Karpas-422 (cell line): ENCODE measurements around the gene SIX2. TPM values are rescaled to one million over a fixed set of nuclear protein-coding genes. Genes with fewer than 3 reads are reported as not detected.

Experiments used
- DNase-seq: peaks from one replicate; pipeline ENCODE4 v3.0.0-alpha.2; 2015
- H2AFZ ChIP-seq: fragments of 200-600 bp; sonication (generic); 2 replicates; pipeline ENCODE4 v1.6.1; 2014; ENCODE audit warnings: antibody characterized with exemption, low read length, mixed read lengths
- H3K27ac ChIP-seq: fragments of 200-600 bp; sonication (generic); 2 replicates; pipeline ENCODE4 v1.5.1; 2014; ENCODE audit warnings: mild to moderate bottlenecking, low read length, moderate library complexity
- H3K27me3 ChIP-seq: fragments of 200-600 bp; sonication (generic); 2 replicates; pipeline ENCODE4 v1.6.1; 2014; ENCODE audit warnings: low read length, mixed read lengths
- H3K36me3 ChIP-seq: fragments of 200-600 bp; sonication (generic); 2 replicates; pipeline ENCODE4 v1.6.1; 2014; ENCODE audit warnings: low read length, mixed read lengths; ENCODE audit not compliant: insufficient read depth
- H3K4me1 ChIP-seq: fragments of 200-600 bp; sonication (generic); 2 replicates; pipeline ENCODE4 v1.6.1; 2014; ENCODE audit warnings: mild to moderate bottlenecking, low read length, mixed read lengths
- H3K4me2 ChIP-seq: fragments of 200-600 bp; sonication (generic); 2 replicates; pipeline ENCODE4 v1.6.1; 2014; ENCODE audit warnings: low read length, low read depth, mild to moderate bottlenecking; ENCODE audit not compliant: poor library complexity, severe bottlenecking
- H3K4me3 ChIP-seq: fragments of 200-600 bp; sonication (generic); 2 replicates; pipeline ENCODE4 v1.5.1; 2014; ENCODE audit warnings: mild to moderate bottlenecking, antibody characterized with exemption, low read length, mixed read lengths
- H3K79me2 ChIP-seq: fragments of 200-600 bp; sonication (generic); 2 replicates; pipeline ENCODE4 v1.6.1; 2014; ENCODE audit warnings: mild to moderate bottlenecking, low read length, mixed read lengths
- H3K9ac ChIP-seq: fragments of 200-600 bp; sonication (generic); 2 replicates; pipeline ENCODE4 v1.6.0; 2014; ENCODE audit warnings: low read length
- H3K9me2 ChIP-seq: fragments of 200-600 bp; sonication (generic), shearing (Covaris generic); replicated peaks from 2 replicates; pipeline ENCODE4 v1.6.0; 2014; ENCODE audit warnings: mild to moderate bottlenecking, low read length, moderate library complexity; ENCODE audit not compliant: insufficient read depth
- H3K9me3 ChIP-seq: fragments of 300-700, 200-600 bp; sonication (generic); 2 replicates; pipeline ENCODE4 v1.6.1; 2014; ENCODE audit warnings: low read length, mixed read lengths
- H4K20me1 ChIP-seq: fragments of 200-600 bp; sonication (generic); 2 replicates; pipeline ENCODE4 v1.6.1; 2014; ENCODE audit warnings: mild to moderate bottlenecking, antibody characterized with exemption, low read length, low read depth; ENCODE audit not compliant: insufficient read depth
- total RNA-seq: library from RNA; depleted of rRNA; stranded (reverse); fragments of >200 nt; shearing (Covaris generic); gene quantifications from 2 replicates; pipeline ENCODE4 v1.2.3, GENCODE V29; 2014; ENCODE audit warnings: low replicate concordance; rRNA removed

Gene SIX2
- total RNA-seq, 1 experiment from 2014 or later: not detected

DNA sequence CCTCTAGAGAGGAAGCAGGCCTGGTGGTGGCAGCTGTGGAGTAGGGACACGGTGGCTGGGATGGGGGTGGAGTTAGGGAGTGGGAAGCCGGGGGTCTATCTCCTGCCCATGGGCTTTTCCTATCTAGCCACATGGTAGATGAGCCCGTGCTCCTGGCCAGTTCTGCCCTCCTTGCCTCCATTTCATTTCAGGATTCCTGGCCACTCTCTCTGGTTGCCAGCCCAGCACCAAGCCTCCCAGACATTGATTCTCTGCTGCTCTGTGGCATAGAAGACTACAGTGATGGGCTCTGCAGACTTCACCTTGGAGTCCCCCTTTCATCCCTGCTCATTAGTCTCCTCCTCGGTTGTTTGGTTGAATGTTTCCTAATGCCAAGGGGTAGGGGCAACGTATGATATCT, 48.4 kb downstream of the SIX2 start:
- H4K20me1 ChIP-seq: no peaks in the 10 kb centered on the region

GRCh38 chr2:44959855-44960254, 49.4 kb downstream of the SIX2 start:
- Histone ChIP-seq H3K36me3 (no peaks in the 10 kb centered on the region), H3K27me3 (no peaks in the 10 kb centered on the region), H3K27ac (no peak overlapping the region), H4K20me1 (no peaks in the 10 kb centered on the region), H2AFZ (no peak overlapping the region), H3K9ac (no peak overlapping the region), H3K4me1 (peaks cover 8% of the 10 kb centered on the region), H3K9me3 (no peaks in the 10 kb centered on the region), H3K4me2 (no peak overlapping the region), H3K4me3 (no peak overlapping the region), H3K79me2 (no peaks in the 10 kb centered on the region), H3K9me2 (no peaks in the 10 kb centered on the region)
- DNase-seq: no peak

More for the DNA sequence above, 48.4 kb downstream of the SIX2 start:
- Histone ChIP-seq H3K79me2 (no peaks in the 10 kb centered on the region), H3K9me3 (no peaks in the 10 kb centered on the region), H3K4me1 (peaks cover 3% of the 10 kb centered on the region), H3K4me3 (no peak overlapping the region), H2AFZ (no peak overlapping the region), H3K4me2 (no peak overlapping the region), H3K9me2 (no peaks in the 10 kb centered on the region), H3K36me3 (no peaks in the 10 kb centered on the region), H3K9ac (no peak overlapping the region), H3K27me3 (no peaks in the 10 kb centered on the region), H3K27ac (no peak overlapping the region)
- DNase-seq: no peak

GRCh38 chr2:44957656-44958327, 51.5 kb downstream of the SIX2 start:
- Histone ChIP-seq H2AFZ (no peak overlapping the region), H3K9me2 (no peaks in the 10 kb centered on the region), H3K36me3 (no peaks in the 10 kb centered on the region), H3K4me1 (peaks cover 8% of the 10 kb centered on the region), H3K4me2 (no peak overlapping the region), H3K27ac (no peak overlapping the region), H3K9me3 (no peaks in the 10 kb centered on the region), H3K79me2 (no peaks in the 10 kb centered on the region), H4K20me1 (no peaks in the 10 kb centered on the region), H3K9ac (no peak overlapping the region), H3K27me3 (no peaks in the 10 kb centered on the region), H3K4me3 (no peak overlapping the region)
- no peak for DNase-seq

- no peak for DNase-seq
- H3K9me2 ChIP-seq: no peaks in the 10 kb centered on the region
- H3K9me3 ChIP-seq: no peaks in the 10 kb centered on the region
- no peaks in the 10 kb centered on the region for H3K27me3 ChIP-seq
- peaks cover 8% of the 10 kb centered on the region for H3K4me1 ChIP-seq
- no peaks in the 10 kb centered on the region for H4K20me1 ChIP-seq
- H3K4me2 ChIP-seq: no peak overlapping the region
- no peaks in the 10 kb centered on the region for H3K79me2 ChIP-seq
- no peaks in the 10 kb centered on the region for H3K36me3 ChIP-seq
- H3K9ac ChIP-seq: no peak overlapping the region
- no peak overlapping the region for H3K27ac ChIP-seq
- no peak overlapping the region for H2AFZ ChIP-seq
- no peak overlapping the region for H3K4me3 ChIP-seq
These were observed 52.4 kb downstream of the SIX2 start for GRCh38 chr2:44956843-44957242.

GRCh38 chr2:44955593-44956392, 53.5 kb downstream of the SIX2 start:
- Histone ChIP-seq H4K20me1 (no peaks in the 10 kb centered on the region), H3K9ac (no peak overlapping the region), H3K4me3 (no peak overlapping the region)

More at GRCh38 chr2:44955593-44956392, 53.5 kb downstream of the SIX2 start:
- H3K9me2 ChIP-seq: no peaks in the 10 kb centered on the region
- no peaks in the 10 kb centered on the region for H3K79me2 ChIP-seq
- peak; percentile 90 for DNase-seq
- peak overlapping the region; percentile 81; the same call in 1 of the 2 replicates for H2AFZ ChIP-seq
- H3K27me3 ChIP-seq: no peaks in the 10 kb centered on the region
- no peaks in the 10 kb centered on the region for H3K9me3 ChIP-seq
- H3K4me2 ChIP-seq: peak overlapping the region; percentile 61
- H3K27ac ChIP-seq: no peak overlapping the region
- peaks cover 8% of the 10 kb centered on the region for H3K4me1 ChIP-seq
- no peaks in the 10 kb centered on the region for H3K36me3 ChIP-seq

Other genes starting within 250 kb of the SIX2 start
- gene SIX3, start 67.8 kb downstream of the SIX2 start, total RNA-seq: not detected in 2 replicates